Trophoblast cell (in vitro differentiated cells and primary cell): Measurements from ENCODE around the gene CDO1.

ENCODE experiments used
- DNase-seq, 2 donors: peaks; one replicate each; pipeline ENCODE4 v3.0.0-alpha.2; 2016
- H2AFZ ChIP-seq: 2 replicates; pipeline ENCODE4 v1.6.1; 2013; ENCODE audit warnings: low read length, moderate library complexity, mild to moderate bottlenecking; ENCODE audit not compliant: insufficient read depth, poor library complexity
- H2AK5ac ChIP-seq: 2 replicates; pipeline ENCODE4 v1.6.1; 2013; ENCODE audit warnings: mild to moderate bottlenecking, low read length
- H2BK120ac ChIP-seq: 2 replicates; pipeline ENCODE4 v1.6.1; 2013; ENCODE audit warnings: low read length, mild to moderate bottlenecking, moderate library complexity; ENCODE audit not compliant: insufficient read depth, poor library complexity
- H2BK12ac ChIP-seq: 2 replicates; pipeline ENCODE4 v1.6.1; 2013; ENCODE audit warnings: mild to moderate bottlenecking, low read length, moderate library complexity
- H2BK5ac ChIP-seq: 2 replicates; pipeline ENCODE4 v1.6.1; 2013; ENCODE audit warnings: low read length, low read depth, moderate library complexity, mild to moderate bottlenecking; ENCODE audit not compliant: poor library complexity
- H3K14ac ChIP-seq: 2 replicates; pipeline ENCODE4 v1.6.1; 2013; ENCODE audit warnings: mild to moderate bottlenecking, low read length
- H3K18ac ChIP-seq: 2 replicates; pipeline ENCODE4 v1.6.1; 2013; ENCODE audit warnings: mild to moderate bottlenecking, low read length
- H3K23ac ChIP-seq: 2 replicates; pipeline ENCODE4 v1.6.1; 2013; ENCODE audit warnings: low read length
- H3K27ac ChIP-seq: 2 replicates; pipeline ENCODE4 v1.5.1; 2013; ENCODE audit warnings: low read depth, mild to moderate bottlenecking, inconsistent platforms, low read length, moderate library complexity
- H3K27me3 ChIP-seq: 2 replicates; pipeline ENCODE4 v1.6.1; 2013; ENCODE audit warnings: inconsistent platforms, mild to moderate bottlenecking, low read length, moderate library complexity; ENCODE audit not compliant: insufficient read depth
- H3K36me3 ChIP-seq, 2 experiments: 1 replicate in 1 of 2; 2 replicates in 1 of 2; pipeline ENCODE4 v1.6.1; 2013; ENCODE audit warnings: low read length in 2 of 2, mild to moderate bottlenecking in 2 of 2, moderate library complexity in 1 of 2; ENCODE audit not compliant: insufficient read depth in 2 of 2, control insufficient read depth in 1 of 2
- H3K4ac ChIP-seq: 2 replicates; pipeline ENCODE4 v1.6.1; 2013; ENCODE audit warnings: low read depth, mild to moderate bottlenecking, low read length, moderate library complexity
- H3K4me1 ChIP-seq, 2 experiments: 1 replicate in 1 of 2; 2 replicates in 1 of 2; pipeline ENCODE4 v1.6.1; 2013; ENCODE audit warnings: low read length in 2 of 2, mild to moderate bottlenecking in 2 of 2, moderate library complexity in 1 of 2; ENCODE audit not compliant: insufficient read depth in 2 of 2, control insufficient read depth in 1 of 2
- H3K4me2 ChIP-seq: 2 replicates; pipeline ENCODE4 v1.6.1; 2013; ENCODE audit warnings: inconsistent platforms, mild to moderate bottlenecking, low read length, moderate library complexity
- H3K4me3 ChIP-seq: 2 replicates; pipeline ENCODE4 v1.5.1; 2013; ENCODE audit warnings: mild to moderate bottlenecking, low read depth, low read length, inconsistent platforms
- H3K79me1 ChIP-seq: one replicate; pipeline ENCODE4 v1.6.1; 2013; ENCODE audit warnings: low read length
- H3K79me2 ChIP-seq: 2 replicates; pipeline ENCODE4 v1.6.1; 2013; ENCODE audit warnings: low read length, mild to moderate bottlenecking; ENCODE audit not compliant: control insufficient read depth, insufficient read depth, poor library complexity
- H3K9ac ChIP-seq: 2 replicates; pipeline ENCODE4 v1.6.1; 2013; ENCODE audit warnings: mild to moderate bottlenecking, low read length
- H3K9me3 ChIP-seq: 2 replicates; pipeline ENCODE4 v1.6.1; 2013; ENCODE audit warnings: low read depth, mild to moderate bottlenecking, control low read depth, inconsistent platforms, low read length; ENCODE audit not compliant: insufficient read depth
- H4K12ac ChIP-seq: 2 replicates; pipeline ENCODE4 v1.6.1; 2013; ENCODE audit warnings: low read depth, mild to moderate bottlenecking, low read length, moderate library complexity
- H4K8ac ChIP-seq: 2 replicates; pipeline ENCODE4 v1.6.1; 2013; ENCODE audit warnings: low read depth, mild to moderate bottlenecking, low read length, moderate library complexity
- H4K91ac ChIP-seq: one replicate; pipeline ENCODE4 v1.6.1; 2013; ENCODE audit warnings: low read depth, mild to moderate bottlenecking, low read length, moderate library complexity
- WGBS: extraction: QIAGEN DNeasy Blood & Tissue Kit; methylation state at CpG from one replicate; pipeline ENCODE4 v1.1.7; 2013; ENCODE audit warnings: missing lambda C conversion rate; ENCODE audit not compliant: insufficient read length, insufficient coverage; ENCODE audit errors: extremely low coverage; 5-methylcytosine and 5-hydroxymethylcytosine counted together

The CDO1 gene

GRCh38 chr5:115770466-115770865, 46.0 kb downstream of the CDO1 start:
- no peaks in the 10 kb centered on the region for H3K79me2 ChIP-seq
- H3K4me2 ChIP-seq = no peak overlapping the region
- H3K27me3 ChIP-seq = no peaks in the 10 kb centered on the region
- no peaks in the 10 kb centered on the region for H3K4me1 ChIP-seq
- H3K79me1 ChIP-seq = no peaks in the 10 kb centered on the region
- no peaks in the 10 kb centered on the region for H3K36me3 ChIP-seq
- no CpG with 5 or more reads among the region's 11 CpGs for WGBS
- H3K27ac ChIP-seq = no peak overlapping the region
- H3K9me3 ChIP-seq = no peaks in the 10 kb centered on the region
- H4K12ac ChIP-seq = no peak overlapping the region
- H3K14ac ChIP-seq = no peak overlapping the region
- no peak overlapping the region for H2BK120ac ChIP-seq
- H3K23ac ChIP-seq = no peak overlapping the region
- DNase-seq = peak in 1 of 2 donors; percentile 56
- H2AK5ac ChIP-seq = no peak overlapping the region
- no peak overlapping the region for H3K18ac ChIP-seq
- no peak overlapping the region for H3K9ac ChIP-seq
- H3K4me3 ChIP-seq = no peak overlapping the region
- H4K8ac ChIP-seq = no peak overlapping the region
- no peak overlapping the region for H3K4ac ChIP-seq
- H2AFZ ChIP-seq = no peak overlapping the region
- no peak overlapping the region for H4K91ac ChIP-seq
- H2BK12ac ChIP-seq = no peak overlapping the region
- no peak overlapping the region for H2BK5ac ChIP-seq

GRCh38 chr5:115767424-115767823, 49.0 kb downstream of the CDO1 start:
- Histone ChIP-seq H2BK12ac (no peak overlapping the region), H4K8ac (no peak overlapping the region), H3K79me1 (no peaks in the 10 kb centered on the region), H2AK5ac (no peak overlapping the region), H3K23ac (no peak overlapping the region), H3K4me3 (no peak overlapping the region), H3K4ac (no peak overlapping the region), H3K4me1 (no peaks in the 10 kb centered on the region), H3K18ac (no peak overlapping the region), H3K9ac (no peak overlapping the region), H3K9me3 (no peaks in the 10 kb centered on the region), H2AFZ (no peak overlapping the region), H3K14ac (no peak overlapping the region), H2BK5ac (no peak overlapping the region), H3K27me3 (no peaks in the 10 kb centered on the region), H3K79me2 (no peaks in the 10 kb centered on the region), H2BK120ac (no peak overlapping the region), H3K27ac (no peak overlapping the region), H3K4me2 (no peak overlapping the region), H4K91ac (no peak overlapping the region), H4K12ac (no peak overlapping the region), H3K36me3 (no peaks in the 10 kb centered on the region)
- WGBS = no CpG with 5 or more reads among the region's 3 CpGs
- DNase-seq = no peak

- WGBS = no CpG with 5 or more reads among the region's 1 CpG
- Histone ChIP-seq H3K18ac (no peak overlapping the region), H3K79me1 (no peaks in the 10 kb centered on the region), H2AFZ (no peak overlapping the region), H3K14ac (no peak overlapping the region), H3K4me1 (no peaks in the 10 kb centered on the region), H3K4ac (no peak overlapping the region), H3K9me3 (no peaks in the 10 kb centered on the region), H2BK120ac (no peak overlapping the region), H3K27me3 (no peaks in the 10 kb centered on the region), H2BK5ac (no peak overlapping the region), H3K27ac (no peak overlapping the region), H3K36me3 (no peaks in the 10 kb centered on the region), H4K91ac (no peak overlapping the region), H3K4me3 (no peak overlapping the region), H3K4me2 (no peak overlapping the region), H4K8ac (no peak overlapping the region), H3K23ac (no peak overlapping the region), H3K79me2 (no peaks in the 10 kb centered on the region), H4K12ac (no peak overlapping the region), H3K9ac (no peak overlapping the region), H2BK12ac (no peak overlapping the region), H2AK5ac (no peak overlapping the region)
- DNase-seq = no peak
Observed at GRCh38 chr5:115766608-115767007, 49.9 kb downstream of the CDO1 start.

GRCh38 chr5:115758356-115758755, 58.1 kb downstream of the CDO1 start:
- Histone ChIP-seq H3K9ac (no peak overlapping the region), H3K4ac (no peak overlapping the region), H3K9me3 (no peaks in the 10 kb centered on the region), H3K18ac (no peak overlapping the region), H3K4me2 (no peak overlapping the region), H2AFZ (no peak overlapping the region), H4K91ac (no peak overlapping the region), H4K8ac (no peak overlapping the region), H2BK120ac (no peak overlapping the region), H3K36me3 (no peaks in the 10 kb centered on the region), H4K12ac (no peak overlapping the region), H2BK12ac (no peak overlapping the region), H3K79me2 (no peaks in the 10 kb centered on the region), H3K27ac (no peak overlapping the region), H3K4me1 (no peaks in the 10 kb centered on the region), H3K27me3 (no peaks in the 10 kb centered on the region), H3K14ac (no peak overlapping the region), H3K79me1 (no peaks in the 10 kb centered on the region), H2AK5ac (no peak overlapping the region), H3K4me3 (no peak overlapping the region), H3K23ac (no peak overlapping the region), H2BK5ac (no peak overlapping the region)
- no CpG with 5 or more reads among the region's 5 CpGs for WGBS
- DNase-seq = no peak
